Kidney (tissue), 14 donors: ENCODE results near the gene PDE4D. TPM values are rescaled to one million over a fixed set of nuclear protein-coding genes. Genes with fewer than 3 reads are reported as not detected.

Source experiments
- DNase-seq, 5 donors: peaks; one replicate each; pipeline ENCODE4 v3.0.0-alpha.2; 2013 to 2020
- FAIRE-seq: peaks from 2 replicates; lab custom pipeline; 2012; peaks lifted over from hg19 to GRCh38; lab: Jason Lieb, UNC
- H3K27ac ChIP-seq, 2 donors: one replicate each; pipeline ENCODE4 v1.7.0; 2013; ENCODE audit warnings: low read depth in 2 of 2, low read length in 2 of 2, inconsistent platforms in 1 of 2
- H3K27me3 ChIP-seq: one replicate; pipeline ENCODE4 v1.7.1; 2013; ENCODE audit warnings: low read length, inconsistent platforms; ENCODE audit not compliant: control insufficient read depth, insufficient read depth
- H3K36me3 ChIP-seq, 3 donors: one replicate each; pipeline versions ENCODE4 v1.7.0 to v1.7.1; 2013; ENCODE audit warnings: low read length in 3 of 3, control low read depth in 1 of 3, inconsistent platforms in 1 of 3; ENCODE audit not compliant: insufficient read depth in 3 of 3, control insufficient read depth in 2 of 3
- H3K4me1 ChIP-seq, 3 donors: one replicate each; pipeline versions ENCODE4 v1.7.0 to v1.7.1; 2013; ENCODE audit warnings: low read length in 3 of 3, inconsistent platforms in 1 of 3, low read depth in 1 of 3; ENCODE audit not compliant: control insufficient read depth in 2 of 3, insufficient read depth in 2 of 3
- H3K4me3 ChIP-seq, 3 donors: one replicate each; pipeline versions ENCODE4 v1.7.0 to v1.8.1; 2013; ENCODE audit warnings: low read length in 3 of 3, control low read depth in 1 of 3, inconsistent platforms in 1 of 3
- H3K9ac ChIP-seq, 3 donors: one replicate each; pipeline versions ENCODE4 v1.7.0 to v1.7.1; 2013; ENCODE audit warnings: low read length in 3 of 3, control low read depth in 1 of 3, inconsistent platforms in 1 of 3
- H3K9me3 ChIP-seq, 3 donors: one replicate each; pipeline versions ENCODE4 v1.7.0 to v1.7.1; 2013; ENCODE audit warnings: low read length in 3 of 3, control low read depth in 1 of 3, inconsistent platforms in 1 of 3; ENCODE audit not compliant: control insufficient read depth in 2 of 3, insufficient read depth in 1 of 3
- CTCF ChIP-seq: IDR thresholded peaks from 3 replicates; pipeline ENCODE4 v1.5.1; 2012; ENCODE audit warnings: mild to moderate bottlenecking, moderate library complexity, borderline replicate concordance; ENCODE audit not compliant: insufficient read depth; ENCODE audit errors: extremely low read depth
- intact Hi-C: fragments of 100-400 bp; cut with DNase I; formaldehyde crosslinking; loops from one replicate; pipeline ENCODE4 v1.11.1; 2022
- polyA plus RNA-seq: library from polyadenylated mRNA; stranded (reverse); fragments of 350-450 nt; fragmentation: Illumina TruSeq; extraction: RNeasy Lipid Tissue Mini Kit (QIAGEN cat#74804); gene quantifications from one replicate; pipeline ENCODE4 v1.2.3, GENCODE V29; 2014; ENCODE audit warnings: low read depth, low replicate concordance; ENCODE audit not compliant: insufficient read depth
- total RNA-seq: library from RNA; stranded (reverse); fragmentation: NEBNext Ultra II Directional; extraction: Animal tissue kit (Norgen Biotek cat#: 25700); gene quantifications from one replicate; pipeline ENCODE4 v1.2.1, GENCODE V29; 2021
- donor health status: control.
- donor health status: control.
- donor health status: control.
- donor health status: control.
- donor health status: control.
- donor health status: DM: yes; HTN: yes; CAD: no.
- donor health status: Normal renal cell carcinoma (clear cell type).

PDE4D gene
- total and polyA plus RNA-seq, 2 donors from 2014 or later = 9.2 to 78.9 TPM

- TF ChIP-seq CTCF = no peak
- Histone ChIP-seq H3K36me3 (no peaks in the 10 kb centered on the region), H3K4me1 (no peaks in the 10 kb centered on the region), H3K9me3 (no peaks in the 10 kb centered on the region), H3K27ac (no peak overlapping the region), H3K27me3 (no peaks in the 10 kb centered on the region), H3K9ac (no peak overlapping the region), H3K4me3 (no peak overlapping the region)
- no peak for DNase-seq
- FAIRE-seq = no peak
- intact Hi-C loops = no loop called here
Observed at GRCh38 chr5:59843511-59844213, 49.9 kb downstream of the PDE4D start.

- intact Hi-C loops = no loop called here
- H3K4me3 ChIP-seq = no peak overlapping the region
- H3K27me3 ChIP-seq = no peaks in the 10 kb centered on the region
- TF ChIP-seq CTCF = no peak
- H3K36me3 ChIP-seq = no peaks in the 10 kb centered on the region
- no peaks in the 10 kb centered on the region for H3K9me3 ChIP-seq
- no peak for DNase-seq
- no peak overlapping the region for H3K9ac ChIP-seq
- H3K4me1 ChIP-seq = no peaks in the 10 kb centered on the region
- FAIRE-seq = peak; percentile 85
- no peak overlapping the region for H3K27ac ChIP-seq
Observed at GRCh38 chr5:59842999-59843398, 50.5 kb downstream of the PDE4D start.

- no peaks in the 10 kb centered on the region for H3K9me3 ChIP-seq
- TF ChIP-seq CTCF = no peak
- H3K4me1 ChIP-seq = no peaks in the 10 kb centered on the region
- no peak overlapping the region for H3K27ac ChIP-seq
- FAIRE-seq (no peak), DNase-seq (no peak)
- no peak overlapping the region for H3K9ac ChIP-seq
- no peak overlapping the region for H3K4me3 ChIP-seq
- H3K27me3 ChIP-seq = no peaks in the 10 kb centered on the region
- intact Hi-C loops = no loop called here
- H3K36me3 ChIP-seq = no peaks in the 10 kb centered on the region
Observed at GRCh38 chr5:59840200-59840601, 53.3 kb downstream of the PDE4D start.
